ENCODE results near the gene TRIM36. TPM values are rescaled to one million over a fixed set of nuclear protein-coding genes. Genes with fewer than 3 reads are reported as not detected.

The TRIM36 gene
- total and polyA plus RNA-seq, 10 of the 15 experiments (the other 5 are each of a cell fraction or from before 2014, with no cell fraction given), result 0.01 to 0.09 (median 0.07) TPM; not detected in 6

DNA sequence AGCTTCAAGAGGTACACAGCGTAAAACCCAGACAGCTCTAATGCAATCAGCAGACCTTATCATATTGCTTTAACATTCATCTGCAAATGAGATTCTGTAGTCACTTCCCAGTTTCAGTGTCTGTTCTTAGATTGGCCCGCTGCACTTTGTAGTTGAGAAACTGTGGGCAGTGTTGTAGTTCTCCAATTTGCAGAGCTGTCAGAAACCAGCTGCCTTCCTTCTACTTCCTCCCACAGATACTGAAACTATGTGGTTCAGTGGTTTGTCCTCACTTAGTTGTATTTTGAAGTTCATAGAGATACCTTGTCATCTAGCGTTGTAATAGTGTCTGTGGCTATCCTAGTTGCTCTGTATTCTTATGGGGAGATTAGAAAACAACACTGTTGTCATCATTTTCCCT, 39.6 kb upstream of the TRIM36 start (continued):
- no peak for TF ChIP-seq CTCF (IDR thresholded peaks at IDR 0.05 in 2 of 3, conservative IDR thresholded peaks at IDR 0.05 in 1 of 3; ENCODE audit: control insufficient read depth in 2 of 3, extremely low read depth in 1 of 3, insufficient read depth in 1 of 3, low read depth in 3 of 3, low read length in 3 of 3)
- no peak for TF ChIP-seq ZNF622 (IDR thresholded peaks at IDR 0.05)
- TF ChIP-seq BCLAF1 (IDR thresholded peaks at IDR 0.05), result no peak
- no peak for TF ChIP-seq HDAC6 (IDR thresholded peaks at IDR 0.05; ENCODE audit: unreplicated experiment)
- TF ChIP-seq DPF2 (IDR thresholded peaks at IDR 0.05), result peak; percentile 92
- TF ChIP-seq NR2C2 (IDR thresholded peaks at IDR 0.05; ENCODE audit: borderline replicate concordance, control insufficient read depth, insufficient read length, low read depth), result no peak
- TF ChIP-seq SMAD5 (IDR thresholded peaks at IDR 0.05; ENCODE audit: low read depth), result no peak
- no peak for TF ChIP-seq TAF1 (IDR thresholded peaks at IDR 0.05; ENCODE audit: borderline replicate concordance, low read depth, low read length)
- peak; percentile 83 for TF ChIP-seq SPI1 (IDR thresholded peaks at IDR 0.05; ENCODE audit: borderline replicate concordance, insufficient read depth, low read depth, low read length)
- no peak for TF ChIP-seq ZNF384 (IDR thresholded peaks at IDR 0.05; ENCODE audit: borderline replicate concordance, low read depth, low read length)
- TF ChIP-seq KAT2A (conservative IDR thresholded peaks at IDR 0.05; ENCODE audit: control insufficient read depth, low read depth, low read length), result no peak
- no peak for TF ChIP-seq ESRRA (IDR thresholded peaks at IDR 0.05; ENCODE audit: low read length)
- TF ChIP-seq RFX5 (IDR thresholded peaks at IDR 0.05; ENCODE audit: low read depth, low read length), result no peak
- TF ChIP-seq, protein P1, sequence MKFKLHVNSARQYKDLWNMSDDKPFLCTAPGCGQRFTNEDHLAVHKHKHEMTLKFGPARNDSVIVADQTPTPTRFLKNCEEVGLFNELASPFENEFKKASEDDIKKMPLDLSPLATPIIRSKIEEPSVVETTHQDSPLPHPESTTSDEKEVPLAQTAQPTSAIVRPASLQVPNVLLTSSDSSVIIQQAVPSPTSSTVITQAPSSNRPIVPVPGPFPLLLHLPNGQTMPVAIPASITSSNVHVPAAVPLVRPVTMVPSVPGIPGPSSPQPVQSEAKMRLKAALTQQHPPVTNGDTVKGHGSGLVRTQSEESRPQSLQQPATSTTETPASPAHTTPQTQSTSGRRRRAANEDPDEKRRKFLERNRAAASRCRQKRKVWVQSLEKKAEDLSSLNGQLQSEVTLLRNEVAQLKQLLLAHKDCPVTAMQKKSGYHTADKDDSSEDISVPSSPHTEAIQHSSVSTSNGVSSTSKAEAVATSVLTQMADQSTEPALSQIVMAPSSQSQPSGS (IDR thresholded peaks at IDR 0.05; ENCODE audit: low read length), result peak; percentile 80
- no peak for TF ChIP-seq POLR2A (IDR thresholded peaks at IDR 0.05; ENCODE audit: low read depth, low read length)
- no peak for TF ChIP-seq ASH2L (IDR thresholded peaks at IDR 0.05; ENCODE audit: borderline replicate concordance, low read depth)
- TF ChIP-seq EED (IDR thresholded peaks at IDR 0.05; ENCODE audit: low read depth), result peak; percentile 94
- peak; percentile 73; the same call in 1 of the 2 replicates for TF ChIP-seq NBN (IDR thresholded peaks at IDR 0.05)
- TF ChIP-seq NFIC (IDR thresholded peaks at IDR 0.05; ENCODE audit: low read depth, low read length), result peak; percentile 91
- TF ChIP-seq, protein P2, sequence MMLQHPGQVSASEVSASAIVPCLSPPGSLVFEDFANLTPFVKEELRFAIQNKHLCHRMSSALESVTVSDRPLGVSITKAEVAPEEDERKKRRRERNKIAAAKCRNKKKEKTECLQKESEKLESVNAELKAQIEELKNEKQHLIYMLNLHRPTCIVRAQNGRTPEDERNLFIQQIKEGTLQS (IDR thresholded peaks at IDR 0.05; ENCODE audit: borderline replicate concordance, extremely low read depth, low read depth, low read length), result no peak
- TF ChIP-seq PBX3 (IDR thresholded peaks at IDR 0.05; ENCODE audit: insufficient replicate concordance, low read depth, low read length), result peak; percentile 90
- TF ChIP-seq MXI1 (IDR thresholded peaks at IDR 0.05; ENCODE audit: low read depth, low read length), result no peak; the same call in 1 of the 2 replicates
- TF ChIP-seq TCF12 (IDR thresholded peaks at IDR 0.05; ENCODE audit: low read depth, low read length), result peak; percentile 100
- TF ChIP-seq SMAD1 (IDR thresholded peaks at IDR 0.05; ENCODE audit: low read depth, partially characterized antibody), result no peak
- peak; percentile 77 for TF ChIP-seq CREM (IDR thresholded peaks at IDR 0.05; ENCODE audit: low read depth)

Data from GM12878 (cell line).